ENCODE data around the gene SPATA25. TPM values are rescaled to one million over a fixed set of nuclear protein-coding genes. Genes with fewer than 3 reads are reported as not detected.

SPATA25 gene
- total and polyA plus RNA-seq, 2 donors (not counting 3 experiments of a cell fraction or from before 2014, with no cell fraction given), result 0.69 to 1.3 TPM

GRCh38 chr20:45867136-45867818 is 20.1 kb downstream of the SPATA25 start:
- no TSS peak for BruUV-seq (replicated peaks)
- POLR2A ChIA-PET, result interaction anchor here (2.2 kb wide), 1 partner anchor 13 kb away, joined by 9 read pairs; the partner anchor contains the start of gene ZSWIM1

More at GRCh38 chr20:45867136-45867818, 20.1 kb downstream of the SPATA25 start:
- Histone ChIP-seq H3K4me1 (ENCODE audit: control insufficient read depth, extremely low read depth, insufficient read depth, low read length) (no peaks in the 10 kb centered on the region), H3K4me2 (ENCODE audit: insufficient read depth, low read length) (no peak overlapping the region), H3K27me3 (ENCODE audit: control insufficient read depth in 2 of 2, insufficient read depth in 2 of 2, low read length in 2 of 2) (no peaks in the 10 kb centered on the region), H3K27ac (ENCODE audit: insufficient read depth, low read depth, low read length) (no peak overlapping the region), H2AFZ (ENCODE audit: low read depth, low read length) (no peak overlapping the region), H3K9ac (replicated peaks; ENCODE audit: extremely low read depth, insufficient read depth, low read length) (no peak overlapping the region), H3K9me1 (replicated peaks; ENCODE audit: control insufficient read depth, extremely low read depth, insufficient read depth, low read length) (no peaks in the 10 kb centered on the region), H3K36me3 (ENCODE audit: control insufficient read depth in 2 of 2, extremely low read depth in 1 of 2, insufficient read depth in 2 of 2, low read length in 2 of 2) (no peaks in the 10 kb centered on the region), H3K4me3 (replicated peaks in 1 of 3; ENCODE audit: insufficient read depth in 1 of 3, low read depth in 1 of 3, low read length in 3 of 3) (no peak overlapping the region), H3K79me2 (ENCODE audit: control insufficient read depth, insufficient read depth, low read length) (no peaks in the 10 kb centered on the region), H3K9me3 (replicated peaks; ENCODE audit: control insufficient read depth, insufficient read depth, low read length) (no peaks in the 10 kb centered on the region), H4K20me1 (replicated peaks; ENCODE audit: control insufficient read depth, extremely low read depth, insufficient read depth, low read length) (no peaks in the 10 kb centered on the region)
- intact Hi-C loops (cut with micrococcal nuclease), result no loop called here
- CTCF ChIA-PET, result interaction anchor here (1.9 to 2.0 kb wide), 2 partner anchors 23 to 43 kb away, joined by 5 to 6 read pairs; partner anchors contain the start of genes CTSA and NEURL2
- dilution Hi-C loops (cut with MboI; ENCODE audit: extremely low pct_ligation_motif_present, low sequenced_read_pairs), result no loop called here
- TF ChIP-seq CTCF (IDR thresholded peaks at IDR 0.05; ENCODE audit: extremely low read depth in 1 of 2, insufficient read depth in 1 of 2, low read depth in 1 of 2, low read length in 2 of 2) (no peak), POLR2A (IDR thresholded peaks at IDR 0.05; ENCODE audit: low read depth, low read length) (no peak), GATA2 (IDR thresholded peaks at IDR 0.05; ENCODE audit: insufficient read depth, insufficient read length, low read depth, low read length) (no peak), MYC (IDR thresholded peaks at IDR 0.05; ENCODE audit: low read depth, low read length) (no peak), FOS (IDR thresholded peaks at IDR 0.05; ENCODE audit: borderline replicate concordance, insufficient read depth, low read length) (no peak), MAX (IDR thresholded peaks at IDR 0.05; ENCODE audit: insufficient read depth, insufficient read length) (no peak), JUN (IDR thresholded peaks at IDR 0.05; ENCODE audit: borderline replicate concordance, insufficient read depth, insufficient read length, low read depth) (no peak), POLR2AphosphoS5 (IDR thresholded peaks at IDR 0.05; ENCODE audit: insufficient read depth, low read depth, low read length) (no peak), EZH2 (IDR thresholded peaks at IDR 0.05; ENCODE audit: borderline replicate concordance, low read depth, low read length, severe bottlenecking) (no peak)
- FAIRE-seq (no peak), DNase-seq (ENCODE audit: low read depth, low spot score) (no peak)
